Activated naive CD4-positive, alpha-beta T cell treated with anti-CD3 and anti-CD28 coated beads for 36 hours (primary cell): Measurements from ENCODE around the gene PGLYRP4. TPM values are rescaled to one million over a fixed set of nuclear protein-coding genes. Genes with fewer than 3 reads are reported as not detected.

ENCODE experiments used
- CTCF ChIA-PET: fragments of 350-600 bp; sonication (Branson Sonifier 250); formaldehyde crosslinking; loops from one replicate; lab custom pipeline; 2021; ENCODE audit warnings: antibody characterized with exemption; lab: Charles Lee
- DNase-seq: peaks from one replicate; pipeline ENCODE4 v3.0.0-alpha.2; 2020
- H3K27ac Mint-ChIP-seq: one replicate; pipeline ENCODE4 v1.8.0; 2021; ENCODE audit warnings: mild to moderate bottlenecking, mixed read lengths
- H3K27me3 Mint-ChIP-seq: one replicate; pipeline ENCODE4 v1.8.0; 2021; ENCODE audit warnings: low read depth, mixed read lengths
- H3K36me3 Mint-ChIP-seq: one replicate; pipeline ENCODE4 v1.8.0; 2021; ENCODE audit warnings: low read depth, mixed read lengths
- H3K4me1 Mint-ChIP-seq: one replicate; pipeline ENCODE4 v1.8.0; 2021; ENCODE audit warnings: low read depth, mixed read lengths
- H3K4me3 Mint-ChIP-seq: one replicate; pipeline ENCODE4 v1.8.0; 2021; ENCODE audit warnings: mild to moderate bottlenecking, moderate library complexity, mixed read lengths
- H3K9me3 Mint-ChIP-seq: one replicate; pipeline ENCODE4 v1.8.0; 2021; ENCODE audit warnings: mixed read lengths
- intact Hi-C: fragments of 100-400 bp; cut with micrococcal nuclease; formaldehyde crosslinking; loops from one replicate; pipeline ENCODE4 v1.15.1; 2023
- total RNA-seq, 2 experiments: library from RNA; stranded (reverse); gene quantifications; one replicate each; pipeline ENCODE4 v1.2.3, GENCODE V29; 2021

The PGLYRP4 gene, protein sequence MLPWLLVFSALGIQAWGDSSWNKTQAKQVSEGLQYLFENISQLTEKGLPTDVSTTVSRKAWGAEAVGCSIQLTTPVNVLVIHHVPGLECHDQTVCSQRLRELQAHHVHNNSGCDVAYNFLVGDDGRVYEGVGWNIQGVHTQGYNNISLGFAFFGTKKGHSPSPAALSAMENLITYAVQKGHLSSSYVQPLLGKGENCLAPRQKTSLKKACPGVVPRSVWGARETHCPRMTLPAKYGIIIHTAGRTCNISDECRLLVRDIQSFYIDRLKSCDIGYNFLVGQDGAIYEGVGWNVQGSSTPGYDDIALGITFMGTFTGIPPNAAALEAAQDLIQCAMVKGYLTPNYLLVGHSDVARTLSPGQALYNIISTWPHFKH
- total RNA-seq = not detected

DNA sequence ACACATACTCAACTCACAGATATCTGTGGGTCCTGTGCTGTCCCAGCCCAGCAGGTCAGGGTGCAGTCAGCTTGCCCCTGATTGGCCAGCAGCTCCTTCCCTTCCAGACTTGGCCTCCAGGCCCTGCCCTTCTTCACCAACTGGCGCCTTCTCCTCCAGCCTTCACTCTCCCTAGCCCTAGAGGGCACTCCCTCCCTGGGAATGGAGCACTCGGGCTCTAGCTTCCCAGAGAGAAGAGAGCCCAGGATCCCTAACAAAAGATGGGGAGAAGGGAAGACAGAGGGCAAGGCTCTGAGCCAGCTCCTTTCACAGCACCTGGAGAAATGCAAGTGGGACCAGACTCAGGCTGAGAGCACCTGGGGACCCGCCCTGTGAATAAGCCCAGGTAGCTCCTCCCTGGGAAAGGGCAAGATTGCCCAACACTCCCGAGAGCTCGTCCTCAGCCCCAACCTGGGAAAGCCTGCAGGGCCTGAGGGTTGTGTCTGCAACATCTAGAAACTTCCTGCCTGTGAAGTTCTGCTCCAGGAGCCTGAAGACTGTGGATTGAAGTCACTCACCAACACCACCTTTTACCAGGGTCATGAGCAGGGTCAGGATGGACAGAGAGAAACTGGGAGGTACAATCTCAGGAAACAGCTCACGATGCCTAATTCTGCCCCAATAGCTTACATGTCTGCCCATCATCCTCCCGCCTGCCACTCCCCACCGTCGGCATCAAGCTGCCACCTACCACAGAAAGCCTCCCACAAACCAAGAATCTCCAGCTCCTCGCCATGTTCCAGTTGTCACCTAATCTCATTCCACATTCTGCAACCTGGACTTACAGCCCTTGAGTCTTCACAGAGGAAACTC is at the start of gene PGLYRP4:
Gene PGLYRP4, minus strand, starts transcription at position 331 of the 852 bp plus-strand sequence. CDS start 909 bp downstream, outside the sequence.
- CTCF ChIA-PET = interaction anchor here (0.6 to 2.9 kb wide), 4 partner anchors 10 to 1026 kb away, joined by 3 to 19 read pairs (median 3); no protein-coding TSS in a partner anchor
- Mint-ChIP-seq H3K27me3 (peaks cover 11% of the 10 kb centered on the region), H3K36me3 (no peaks in the 10 kb centered on the region)

DNA sequence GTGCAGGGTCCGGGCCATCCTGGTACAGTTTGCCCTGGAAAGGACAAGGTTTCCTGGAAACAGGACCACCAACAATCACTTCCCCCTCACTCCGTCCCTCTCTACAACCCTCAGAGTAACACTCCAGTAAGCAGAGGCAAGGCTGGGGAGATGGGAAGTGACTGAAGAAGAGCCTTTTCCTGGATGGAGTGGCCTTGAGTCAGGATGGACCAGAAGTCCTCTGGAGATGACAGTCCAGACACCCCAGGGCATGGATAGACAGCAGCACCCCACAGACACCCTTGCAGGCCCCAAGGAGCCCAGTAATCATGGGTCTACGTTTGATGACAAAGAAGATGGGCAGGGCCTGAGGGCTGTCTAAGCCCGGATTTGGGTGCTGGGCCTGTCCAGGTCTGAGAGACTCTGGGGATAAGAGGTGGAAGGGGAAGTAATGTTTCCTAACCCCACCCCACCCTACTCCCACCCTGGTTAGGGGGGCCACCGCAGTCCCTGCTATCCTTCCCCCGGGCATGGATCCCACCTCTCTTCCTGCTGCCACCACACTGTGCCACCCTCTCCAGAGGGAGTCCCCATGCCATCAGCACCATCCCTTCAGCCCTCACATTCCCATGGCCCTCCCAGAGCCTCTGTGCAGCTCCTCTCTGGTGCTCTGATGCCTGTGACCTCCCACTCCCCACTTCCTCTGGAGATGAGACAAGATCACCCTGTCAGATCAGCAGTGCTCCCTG is 49.4 kb upstream of the PGLYRP4 start:
- H3K9me3 Mint-ChIP-seq = no peaks in the 10 kb centered on the region
- no peak overlapping the region for H3K4me3 Mint-ChIP-seq
- H3K27ac Mint-ChIP-seq = no peak overlapping the region
- CTCF ChIA-PET = no interaction called here
- peaks cover 3% of the 10 kb centered on the region for H3K27me3 Mint-ChIP-seq
- intact Hi-C loops = no loop called here
- H3K36me3 Mint-ChIP-seq = no peaks in the 10 kb centered on the region
- no peak for DNase-seq
- H3K4me1 Mint-ChIP-seq = no peaks in the 10 kb centered on the region

More for the DNA sequence above, at the start of gene PGLYRP4:
- Mint-ChIP-seq H3K9me3 (no peaks in the 10 kb centered on the region), H3K4me3 (no peak within 1 kb of the TSS), H3K27ac (no peak within 1 kb of the TSS), H3K4me1 (peaks cover 28% of the 10 kb centered on the region)
- no peak for DNase-seq
- intact Hi-C loops = no loop called here

DNA sequence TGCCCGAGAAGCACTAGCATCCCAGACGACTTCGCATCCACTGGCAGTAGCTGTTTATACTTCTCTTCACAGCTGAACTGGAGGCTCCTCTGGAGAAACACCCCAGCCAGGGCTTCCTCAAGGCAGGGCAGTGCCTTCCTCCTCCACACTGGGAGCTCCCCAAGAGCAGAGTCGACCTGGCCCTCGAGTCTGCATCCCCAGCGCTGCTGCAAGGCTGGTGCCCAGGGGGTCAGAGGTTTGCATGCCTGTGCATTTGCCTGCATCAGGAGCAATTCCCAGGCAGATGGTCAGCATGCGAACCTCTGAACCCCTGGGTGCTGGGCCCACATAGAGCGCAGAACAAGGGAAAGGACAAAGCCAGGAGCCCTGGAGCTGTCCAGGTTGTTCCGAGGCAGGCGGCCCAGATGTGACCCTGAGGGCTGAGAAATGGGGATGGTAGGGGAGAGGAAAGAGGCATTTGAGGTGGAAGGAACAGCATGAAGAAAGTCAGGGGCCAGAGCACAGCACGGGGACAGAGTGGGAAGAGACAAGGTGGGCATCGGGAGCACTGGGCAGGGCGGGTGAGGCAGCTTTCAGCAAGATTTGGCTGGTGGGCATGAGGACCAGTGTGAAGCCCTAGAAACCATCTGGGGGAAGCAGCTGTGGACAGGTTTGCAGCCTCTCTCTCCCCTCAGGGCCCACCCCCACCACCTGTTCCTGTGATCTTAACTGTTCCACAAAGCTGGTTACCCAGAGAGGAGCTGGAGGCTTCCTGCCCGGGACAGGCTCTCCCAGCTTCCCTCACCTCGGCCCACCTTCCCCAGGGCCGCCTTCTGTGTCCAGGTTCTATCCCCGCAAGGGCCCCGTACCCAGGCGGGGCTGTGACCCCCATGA is 48.6 kb upstream of the PGLYRP4 start:
- intact Hi-C loops = no loop called here

DNA sequence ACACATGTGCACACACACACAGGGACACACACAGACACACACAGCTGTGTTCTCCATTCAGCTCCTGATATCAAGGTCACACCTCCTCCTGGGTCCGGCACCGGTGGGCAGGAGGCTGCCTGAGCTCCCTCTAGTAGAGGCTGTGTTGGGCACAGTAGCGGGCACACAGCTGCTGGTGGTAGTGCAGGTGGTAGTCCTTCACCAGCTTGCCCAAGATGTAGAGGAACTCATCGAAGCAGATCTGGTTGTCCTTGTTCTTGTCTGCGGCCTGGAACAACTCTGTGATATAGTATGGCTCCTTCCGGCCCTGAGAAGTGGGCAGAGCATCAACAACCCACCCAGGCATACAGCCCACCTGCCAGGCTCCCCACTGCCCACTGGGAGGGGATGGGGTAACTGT is 47.8 kb upstream of the PGLYRP4 start:
- intact Hi-C loops = no loop called here
- Mint-ChIP-seq H3K4me1 (no peaks in the 10 kb centered on the region), H3K27ac (no peak overlapping the region), H3K9me3 (no peaks in the 10 kb centered on the region), H3K27me3 (peaks cover 8% of the 10 kb centered on the region), H3K4me3 (no peak overlapping the region), H3K36me3 (no peaks in the 10 kb centered on the region)
- CTCF ChIA-PET = interaction anchor here (0.5 to 1.1 kb wide), 3 partner anchors 38 to 47 kb away, joined by 3 to 4 read pairs (median 3); no protein-coding TSS in a partner anchor
- DNase-seq = no peak

More for the DNA sequence above, 48.6 kb upstream of the PGLYRP4 start:
- CTCF ChIA-PET = interaction anchor here (0.5 to 0.6 kb wide), 2 partner anchors 39 to 746 kb away, joined by 4 to 7 read pairs; no protein-coding TSS in a partner anchor
- Mint-ChIP-seq H3K9me3 (no peaks in the 10 kb centered on the region), H3K36me3 (no peaks in the 10 kb centered on the region), H3K4me1 (no peaks in the 10 kb centered on the region), H3K27me3 (peaks cover 8% of the 10 kb centered on the region), H3K27ac (no peak overlapping the region), H3K4me3 (no peak overlapping the region)
- no peak for DNase-seq

DNA sequence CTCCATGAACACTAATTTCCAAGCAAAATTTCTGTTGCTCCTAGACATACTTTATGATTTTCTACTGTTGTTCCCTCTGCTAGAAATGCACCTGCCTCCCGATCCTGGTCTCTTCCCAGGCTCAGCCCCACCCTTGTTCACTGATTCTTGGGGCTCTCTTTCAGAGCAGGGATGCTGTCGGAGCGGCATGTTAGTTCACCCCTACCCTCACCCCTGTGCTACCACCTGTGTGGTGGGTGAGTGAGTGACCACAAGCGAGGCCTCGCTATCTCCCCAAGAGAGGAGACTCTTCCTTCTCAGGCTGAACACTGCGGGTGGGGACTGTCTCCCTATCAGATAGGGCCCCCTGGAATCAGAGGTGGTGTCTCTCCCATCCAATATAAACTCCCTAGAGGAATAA is 47.1 kb upstream of the PGLYRP4 start:
- H3K27me3 Mint-ChIP-seq = peaks cover 8% of the 10 kb centered on the region
- H3K9me3 Mint-ChIP-seq = no peaks in the 10 kb centered on the region
- CTCF ChIA-PET = interaction anchor here (0.5 to 1.1 kb wide), 2 partner anchors 40 to 96 kb away, joined by 3 read pairs; no protein-coding TSS in a partner anchor
- no peak overlapping the region for H3K4me3 Mint-ChIP-seq
- intact Hi-C loops = no loop called here
- no peaks in the 10 kb centered on the region for H3K36me3 Mint-ChIP-seq
- DNase-seq = no peak
- H3K27ac Mint-ChIP-seq = no peak overlapping the region
- H3K4me1 Mint-ChIP-seq = no peaks in the 10 kb centered on the region

DNA sequence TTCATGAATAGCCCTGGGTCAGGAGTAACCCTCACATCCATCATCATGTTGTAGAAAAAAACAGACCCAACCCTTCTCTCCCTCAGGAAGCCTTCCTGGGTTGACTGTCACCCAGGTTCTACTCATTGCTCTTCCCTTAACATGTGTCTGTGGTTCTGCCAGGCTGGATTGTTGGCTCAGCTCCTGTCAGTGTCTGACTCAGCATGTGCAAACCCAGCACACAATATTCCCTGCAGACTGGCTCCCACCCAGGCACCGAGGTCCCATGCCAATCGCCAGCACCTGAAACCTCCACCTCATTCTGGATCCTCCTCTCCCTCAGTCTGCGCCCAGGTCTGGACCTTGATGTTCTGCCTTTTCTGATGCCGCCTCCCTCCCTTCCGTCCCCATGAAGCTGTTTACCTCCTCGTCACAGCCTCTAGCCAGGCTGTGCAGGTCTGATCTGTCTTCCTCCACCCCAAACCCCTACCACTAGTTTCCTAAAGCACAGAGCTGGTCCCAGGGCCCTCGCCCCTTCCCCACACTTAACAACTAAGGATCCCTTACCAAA is 46.6 kb upstream of the PGLYRP4 start:
- H3K4me1 Mint-ChIP-seq = no peaks in the 10 kb centered on the region
- intact Hi-C loops = no loop called here
- DNase-seq = no peak
- peaks cover 8% of the 10 kb centered on the region for H3K27me3 Mint-ChIP-seq
- no peaks in the 10 kb centered on the region for H3K36me3 Mint-ChIP-seq
- H3K4me3 Mint-ChIP-seq = no peak overlapping the region
- H3K27ac Mint-ChIP-seq = no peak overlapping the region
- H3K9me3 Mint-ChIP-seq = no peaks in the 10 kb centered on the region
- CTCF ChIA-PET = no interaction called here

DNA sequence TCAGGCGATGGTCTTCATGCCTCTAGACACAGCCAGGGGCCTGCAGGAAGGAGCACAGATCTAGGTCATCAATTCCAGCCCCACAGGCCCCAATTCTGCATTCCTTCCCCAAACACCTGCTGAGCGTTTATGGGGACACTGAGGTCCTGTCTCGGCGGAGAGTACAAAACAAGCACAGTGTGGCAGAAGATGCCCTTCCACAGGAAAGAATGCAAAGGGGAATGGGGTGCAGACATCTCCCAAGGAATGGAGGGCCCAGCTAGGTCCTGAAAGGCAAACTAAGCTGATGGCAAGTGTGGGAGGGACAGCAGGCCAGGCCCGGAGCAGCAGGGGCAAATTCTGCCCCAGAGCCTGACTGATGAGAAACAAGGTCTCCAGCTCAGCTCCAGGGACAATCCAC is 45.8 kb upstream of the PGLYRP4 start:
- Mint-ChIP-seq H3K36me3 (no peaks in the 10 kb centered on the region), H3K4me1 (no peaks in the 10 kb centered on the region), H3K9me3 (no peaks in the 10 kb centered on the region), H3K27ac (no peak overlapping the region), H3K4me3 (no peak overlapping the region), H3K27me3 (peaks cover 8% of the 10 kb centered on the region)
- intact Hi-C loops = no loop called here
- CTCF ChIA-PET = interaction anchor here (1.6 kb wide), 1 partner anchor 101 kb away, joined by 4 read pairs; no protein-coding TSS in a partner anchor
- DNase-seq = no peak

DNA sequence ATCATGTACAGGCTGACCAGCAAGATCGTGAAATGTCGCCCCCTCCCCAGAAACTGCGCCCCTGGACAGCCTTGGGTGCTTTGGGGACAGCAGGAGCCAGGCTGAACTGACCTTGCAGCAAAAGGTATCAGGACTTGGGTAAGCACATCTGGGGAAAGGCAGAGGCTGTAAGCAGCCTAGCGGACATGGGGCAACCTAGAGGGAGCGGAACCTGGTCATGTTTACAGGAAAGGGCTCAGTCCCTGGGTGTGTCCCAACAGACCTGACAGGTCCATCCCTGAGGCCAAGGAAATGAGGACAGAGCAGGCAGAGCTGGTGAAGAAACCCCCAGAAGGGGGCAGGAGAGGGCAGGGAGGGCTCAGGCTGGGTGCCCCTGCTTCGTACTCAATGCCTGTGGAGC is 45.3 kb upstream of the PGLYRP4 start:
- Mint-ChIP-seq H3K9me3 (no peaks in the 10 kb centered on the region), H3K27me3 (peaks cover 8% of the 10 kb centered on the region), H3K4me3 (no peak overlapping the region), H3K27ac (no peak overlapping the region), H3K4me1 (no peaks in the 10 kb centered on the region), H3K36me3 (no peaks in the 10 kb centered on the region)
- CTCF ChIA-PET = interaction anchor here (1.6 kb wide), 1 partner anchor 101 kb away, joined by 4 read pairs; no protein-coding TSS in a partner anchor
- DNase-seq = no peak
- intact Hi-C loops = no loop called here

DNA sequence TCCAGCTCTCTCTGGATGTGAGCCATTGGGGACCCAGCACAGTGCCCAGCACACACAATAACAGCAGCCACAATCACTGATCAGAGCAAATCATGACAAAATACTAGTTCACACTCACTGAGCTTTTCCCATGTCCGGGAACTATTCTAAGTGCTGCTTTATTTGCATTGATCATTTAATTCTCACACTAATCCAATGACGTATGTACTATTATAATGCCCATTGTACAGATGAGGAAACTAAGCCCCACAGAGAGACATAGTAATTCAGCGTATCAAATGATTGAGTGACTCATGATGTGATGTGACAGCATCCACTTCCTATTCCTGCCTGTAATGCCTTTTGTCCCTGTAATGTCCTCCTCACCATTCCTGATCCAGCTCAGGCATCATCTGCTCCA is 44.2 kb upstream of the PGLYRP4 start:
- DNase-seq = no peak
- CTCF ChIA-PET = interaction anchor here (1.2 to 1.6 kb wide), 2 partner anchors 92 to 102 kb away, joined by 4 read pairs; no protein-coding TSS in a partner anchor
- no peak overlapping the region for H3K4me3 Mint-ChIP-seq
- no peak overlapping the region for H3K27ac Mint-ChIP-seq
- H3K9me3 Mint-ChIP-seq = no peaks in the 10 kb centered on the region
- H3K27me3 Mint-ChIP-seq = peaks cover 8% of the 10 kb centered on the region
- no peaks in the 10 kb centered on the region for H3K36me3 Mint-ChIP-seq
- intact Hi-C loops = no loop called here
- H3K4me1 Mint-ChIP-seq = no peaks in the 10 kb centered on the region

DNA sequence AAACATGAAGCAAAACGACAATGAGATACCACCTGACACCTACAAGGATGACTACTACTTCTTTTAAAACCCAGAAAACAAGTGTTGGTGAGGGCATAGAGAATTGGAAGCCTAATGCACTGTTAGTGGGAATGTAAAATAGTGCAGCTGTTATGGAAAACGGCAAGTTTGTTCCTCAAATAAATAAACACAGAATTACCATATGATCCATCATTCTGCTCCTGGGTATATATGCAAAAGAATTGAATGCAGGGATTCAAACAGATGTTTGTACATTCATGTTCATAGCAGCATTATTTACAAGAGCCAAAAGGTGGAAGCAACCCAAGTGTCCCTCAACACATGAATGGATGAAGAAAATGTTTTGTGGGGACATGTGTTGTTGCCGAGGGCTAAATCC is 43.6 kb upstream of the PGLYRP4 start:
- H3K27me3 Mint-ChIP-seq = peaks cover 8% of the 10 kb centered on the region
- no peaks in the 10 kb centered on the region for H3K9me3 Mint-ChIP-seq
- no peaks in the 10 kb centered on the region for H3K36me3 Mint-ChIP-seq
- no peak overlapping the region for H3K27ac Mint-ChIP-seq
- H3K4me3 Mint-ChIP-seq = no peak overlapping the region
- intact Hi-C loops = no loop called here
- CTCF ChIA-PET = interaction anchor here (1.2 kb wide), 1 partner anchor 92 kb away, joined by 4 read pairs; no protein-coding TSS in a partner anchor
- H3K4me1 Mint-ChIP-seq = no peaks in the 10 kb centered on the region
- DNase-seq = no peak
